ENCODE measurements around the gene MTFR1L. TPM values are rescaled to one million over a fixed set of nuclear protein-coding genes. Genes with fewer than 3 reads are reported as not detected.

The MTFR1L gene
- total RNA-seq (2022; extraction: Qiagen RNA extraction) = 23.9 to 31.9 TPM (median 26.7 TPM) in 5 replicates

GRCh38 chr1:25819491-25820246 is at the start of gene MTFR1L:
TSS of gene MTFR1L (plus strand) at chr1:25819954. CDS start at chr1:25823105, 3,151 bp downstream.

GRCh38 chr1:25799935-25800702 is 19.6 kb upstream of the MTFR1L start, which contains the start of gene SELENON:
TSS of gene SELENON (plus strand) at chr1:25800193. CDS start at chr1:25800231, 38 bp downstream.

DNA sequence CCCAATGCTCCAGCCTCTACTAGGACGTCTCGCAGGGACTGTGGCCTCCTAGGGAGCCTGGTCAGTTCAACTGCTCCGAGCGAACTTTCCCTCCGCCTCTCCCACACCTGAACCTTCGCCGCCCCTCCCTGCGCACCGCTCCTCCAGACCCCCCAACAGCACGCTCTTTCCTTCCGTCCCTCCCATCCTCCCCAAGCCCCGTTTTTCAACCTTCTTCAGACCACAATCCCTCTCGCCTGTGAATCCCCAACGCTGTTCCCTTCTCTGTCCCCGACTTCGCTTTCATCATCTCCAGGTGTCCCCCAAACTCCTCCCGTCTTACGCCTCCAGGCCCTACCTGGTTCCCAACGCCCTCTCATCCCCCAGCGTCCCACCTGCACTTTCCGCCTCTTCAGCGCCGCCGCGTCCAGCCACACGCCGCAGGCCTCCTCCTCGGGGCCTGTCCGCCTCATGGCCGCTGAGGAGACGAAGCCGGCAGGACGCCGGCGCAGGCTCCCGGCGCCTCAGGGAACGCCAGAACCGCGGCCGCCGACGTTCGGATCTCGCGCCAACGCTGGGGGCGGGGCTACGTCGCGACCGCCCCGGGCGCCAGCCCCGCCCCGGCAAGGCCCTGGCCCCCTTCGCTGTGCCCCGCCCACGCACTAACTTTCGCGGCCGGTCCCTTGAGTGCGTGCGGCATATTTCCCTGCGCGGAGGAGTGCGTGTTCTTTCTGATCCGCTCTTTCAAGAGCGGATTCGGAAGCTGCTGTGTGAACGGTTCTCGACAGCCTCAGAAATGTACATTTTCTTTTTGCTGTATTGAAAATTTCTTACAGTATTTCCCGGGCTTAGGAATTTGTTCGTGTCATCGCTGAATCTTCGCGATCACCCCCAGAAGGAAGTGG is 39.4 kb downstream of the MTFR1L start, which contains the start of gene AUNIP:
Gene AUNIP, minus strand, starts transcription at position 552 of the 884 bp plus-strand sequence. Its CDS starts 100 bp downstream, at position 452.

DNA sequence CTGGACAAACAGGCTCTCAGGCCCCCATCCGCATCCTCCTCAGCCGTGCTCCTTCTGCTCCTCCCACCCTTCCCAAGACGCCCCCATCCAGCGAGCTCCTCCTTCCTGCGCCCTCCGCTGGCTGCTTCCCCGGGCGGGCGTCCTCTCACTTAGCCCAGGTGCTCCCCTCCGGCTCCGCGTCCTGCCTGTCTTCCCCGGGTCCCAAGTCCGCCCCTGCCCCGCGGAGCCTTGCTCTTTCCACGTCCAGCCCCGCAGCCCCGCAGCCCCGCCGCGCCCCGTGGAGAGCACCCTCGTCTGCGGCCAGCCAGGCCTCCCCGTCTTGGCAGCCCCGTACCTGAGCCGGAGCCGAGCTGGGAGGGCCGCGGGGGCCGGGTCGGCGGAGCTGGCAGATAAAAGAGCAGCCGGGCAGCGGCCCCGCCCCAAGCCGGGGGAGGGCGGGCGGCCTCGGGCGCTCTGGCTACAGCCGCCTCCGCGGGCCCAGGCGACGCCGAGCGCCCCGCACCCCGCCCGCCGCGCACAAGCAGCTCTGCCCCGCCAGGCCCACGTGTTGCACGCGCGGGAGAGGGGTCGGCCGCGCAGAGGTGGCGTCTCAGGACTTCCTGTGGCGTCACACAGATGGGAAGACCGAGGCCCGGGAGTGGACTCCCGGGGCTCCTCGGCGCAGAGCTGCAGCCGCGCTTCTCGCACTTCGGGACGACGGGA is 55.6 kb downstream of the MTFR1L start, which contains the start of gene PAQR7:
Gene PAQR7, minus strand, starts transcription at position 555 of the 702 bp plus-strand sequence. CDS start 11,869 bp downstream, outside the sequence.

Other genes with a start within 250 kb of the MTFR1L start
- gene MAN1C1, start 203.2 kb upstream of the MTFR1L start, total RNA-seq (2022; extraction: Qiagen RNA extraction) = 0.35 to 0.77 TPM (median 0.44 TPM) in 5 replicates
- gene SELENON, start 19.8 kb upstream of the MTFR1L start, total RNA-seq (2022; extraction: Qiagen RNA extraction) = 56.9 to 67.6 TPM (median 64.5 TPM) in 5 replicates
- gene AUNIP, start 39.5 kb downstream of the MTFR1L start, total RNA-seq (2022; extraction: Qiagen RNA extraction) = 7.8 to 9.8 TPM (median 8.5 TPM) in 5 replicates
- gene PAQR7, start 55.8 kb downstream of the MTFR1L start, total RNA-seq (2022; extraction: Qiagen RNA extraction) = 6.8 to 8.3 TPM (median 7.3 TPM) in 5 replicates
- gene STMN1, start 86.5 kb downstream of the MTFR1L start, total RNA-seq (2022; extraction: Qiagen RNA extraction) = 189 to 236 TPM (median 222 TPM) in 5 replicates
- gene PAFAH2, start 178.1 kb downstream of the MTFR1L start, total RNA-seq (2022; extraction: Qiagen RNA extraction) = 7.0 to 10.3 TPM (median 8.2 TPM) in 5 replicates
- gene EXTL1, start 201.8 kb downstream of the MTFR1L start, total RNA-seq (2022; extraction: Qiagen RNA extraction) = 0.02 TPM in 1 of 5 replicates, not detected in the others
- 0.24 to 0.58 TPM (median 0.42 TPM) in 5 replicates for gene SLC30A2, start 226.2 kb downstream of the MTFR1L start, total RNA-seq (2022; extraction: Qiagen RNA extraction)
- 1.3 to 2.0 TPM (median 1.8 TPM) in 5 replicates for gene TRIM63, start 247.7 kb downstream of the MTFR1L start, total RNA-seq (2022; extraction: Qiagen RNA extraction)